Retinal pigment epithelial cell (primary cell): Measurements from ENCODE around the gene ZFP1.

Experiments used
- DNase-seq: peaks from one replicate; pipeline ENCODE4 v3.0.0-alpha.2; 2010; ENCODE audit warnings: low read depth
- H3K4me3 ChIP-seq: 2 replicates; pipeline ENCODE4 v1.5.1; 2011; ENCODE audit warnings: mild to moderate bottlenecking, low read length, control low read depth, moderate library complexity
- TF ChIP-seq, protein P1 (sequence below): conservative IDR thresholded peaks from 2 replicates; pipeline ENCODE4 v1.5.1; 2011; ENCODE audit warnings: low read depth, low read length, control low read depth, inconsistent platforms

Gene ZFP1

DNA sequence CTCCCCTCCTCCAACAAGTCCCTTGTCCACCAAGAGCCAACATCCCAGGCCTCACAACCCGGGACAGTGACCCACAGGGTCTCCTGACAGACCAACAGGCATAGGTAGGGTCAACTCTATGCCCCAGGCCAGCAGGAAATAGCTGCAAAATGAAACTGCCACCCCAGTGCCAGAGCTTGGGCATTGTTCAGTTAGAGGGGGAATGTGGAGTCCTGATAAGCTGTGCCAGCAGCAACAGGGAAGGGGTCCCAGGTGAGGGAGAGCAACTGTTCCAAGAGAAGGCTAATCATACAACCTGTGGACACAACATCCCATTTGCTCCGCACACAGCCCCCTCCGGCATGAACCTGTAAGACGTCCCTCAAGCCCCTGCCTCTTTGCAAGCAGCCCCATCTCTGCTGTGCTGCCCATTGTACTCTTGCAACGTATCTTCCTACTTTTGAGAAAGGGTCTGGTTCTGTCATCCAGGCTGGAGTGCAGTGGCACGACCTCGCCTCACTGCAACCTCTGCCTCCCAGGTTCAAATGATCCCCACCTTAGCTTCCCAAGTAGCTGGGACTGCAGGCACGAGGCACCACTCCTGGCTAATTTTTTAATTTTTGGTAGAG lies 41.4 kb downstream of the ZFP1 start:
- no peak for DNase-seq
- TF ChIP-seq, protein P1, sequence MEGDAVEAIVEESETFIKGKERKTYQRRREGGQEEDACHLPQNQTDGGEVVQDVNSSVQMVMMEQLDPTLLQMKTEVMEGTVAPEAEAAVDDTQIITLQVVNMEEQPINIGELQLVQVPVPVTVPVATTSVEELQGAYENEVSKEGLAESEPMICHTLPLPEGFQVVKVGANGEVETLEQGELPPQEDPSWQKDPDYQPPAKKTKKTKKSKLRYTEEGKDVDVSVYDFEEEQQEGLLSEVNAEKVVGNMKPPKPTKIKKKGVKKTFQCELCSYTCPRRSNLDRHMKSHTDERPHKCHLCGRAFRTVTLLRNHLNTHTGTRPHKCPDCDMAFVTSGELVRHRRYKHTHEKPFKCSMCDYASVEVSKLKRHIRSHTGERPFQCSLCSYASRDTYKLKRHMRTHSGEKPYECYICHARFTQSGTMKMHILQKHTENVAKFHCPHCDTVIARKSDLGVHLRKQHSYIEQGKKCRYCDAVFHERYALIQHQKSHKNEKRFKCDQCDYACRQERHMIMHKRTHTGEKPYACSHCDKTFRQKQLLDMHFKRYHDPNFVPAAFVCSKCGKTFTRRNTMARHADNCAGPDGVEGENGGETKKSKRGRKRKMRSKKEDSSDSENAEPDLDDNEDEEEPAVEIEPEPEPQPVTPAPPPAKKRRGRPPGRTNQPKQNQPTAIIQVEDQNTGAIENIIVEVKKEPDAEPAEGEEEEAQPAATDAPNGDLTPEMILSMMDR = no peak
- no peak overlapping the region for H3K4me3 ChIP-seq

DNA sequence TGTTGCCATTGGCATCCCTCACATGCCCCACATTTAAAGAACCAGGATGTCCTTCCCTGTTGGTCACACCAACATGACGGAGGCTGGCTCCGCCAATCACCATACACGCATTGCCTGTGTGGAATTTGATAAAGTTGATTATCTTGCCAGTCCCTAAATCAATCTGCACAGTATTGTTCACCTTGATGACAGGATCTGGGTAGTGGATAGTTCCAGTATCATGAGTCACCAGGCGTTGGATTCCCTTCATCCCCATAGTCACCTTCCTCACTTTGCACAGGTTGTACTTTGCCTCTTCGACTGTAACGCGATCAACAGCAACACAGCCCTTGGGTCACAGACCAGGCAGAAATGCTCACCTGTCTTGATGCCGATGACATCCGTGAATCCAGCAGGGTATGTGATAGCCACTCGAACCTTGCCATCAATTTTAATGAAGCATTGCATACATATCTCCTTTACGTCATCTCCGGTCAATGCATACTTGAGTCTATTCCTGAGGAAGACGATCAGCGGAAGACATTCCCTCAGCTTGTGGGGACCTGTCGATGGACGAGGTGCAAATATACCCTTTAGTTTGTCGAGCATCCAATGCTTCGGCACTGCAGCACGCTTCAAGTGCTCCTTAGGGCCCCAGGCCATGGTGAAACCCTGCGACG lies 44.4 kb downstream of the ZFP1 start:
- TF ChIP-seq, protein P1 = no peak

DNA sequence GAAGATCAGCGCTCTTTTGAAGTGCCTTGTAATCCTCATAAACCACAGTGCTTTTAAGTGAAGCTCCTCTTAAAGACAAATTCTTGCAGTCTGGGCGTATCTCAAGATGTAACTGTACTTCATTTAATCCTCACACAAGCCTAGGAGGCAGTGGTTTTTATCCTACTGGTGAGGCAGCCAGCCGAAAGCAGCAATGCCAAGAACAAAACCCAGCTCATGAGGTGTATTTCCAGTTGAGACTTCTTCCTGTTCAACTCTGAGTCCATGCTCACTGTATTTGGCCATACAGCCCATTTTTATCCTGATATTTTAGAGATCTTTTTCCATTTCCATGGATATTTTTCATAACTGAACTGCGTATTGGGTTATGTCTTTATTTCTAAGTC lies 44.9 kb downstream of the ZFP1 start:
- TF ChIP-seq, protein P1 = no peak
- no peak for DNase-seq
- no peak overlapping the region for H3K4me3 ChIP-seq

More for the DNA sequence above, 44.4 kb downstream of the ZFP1 start:
- DNase-seq = no peak
- no peak overlapping the region for H3K4me3 ChIP-seq

DNA sequence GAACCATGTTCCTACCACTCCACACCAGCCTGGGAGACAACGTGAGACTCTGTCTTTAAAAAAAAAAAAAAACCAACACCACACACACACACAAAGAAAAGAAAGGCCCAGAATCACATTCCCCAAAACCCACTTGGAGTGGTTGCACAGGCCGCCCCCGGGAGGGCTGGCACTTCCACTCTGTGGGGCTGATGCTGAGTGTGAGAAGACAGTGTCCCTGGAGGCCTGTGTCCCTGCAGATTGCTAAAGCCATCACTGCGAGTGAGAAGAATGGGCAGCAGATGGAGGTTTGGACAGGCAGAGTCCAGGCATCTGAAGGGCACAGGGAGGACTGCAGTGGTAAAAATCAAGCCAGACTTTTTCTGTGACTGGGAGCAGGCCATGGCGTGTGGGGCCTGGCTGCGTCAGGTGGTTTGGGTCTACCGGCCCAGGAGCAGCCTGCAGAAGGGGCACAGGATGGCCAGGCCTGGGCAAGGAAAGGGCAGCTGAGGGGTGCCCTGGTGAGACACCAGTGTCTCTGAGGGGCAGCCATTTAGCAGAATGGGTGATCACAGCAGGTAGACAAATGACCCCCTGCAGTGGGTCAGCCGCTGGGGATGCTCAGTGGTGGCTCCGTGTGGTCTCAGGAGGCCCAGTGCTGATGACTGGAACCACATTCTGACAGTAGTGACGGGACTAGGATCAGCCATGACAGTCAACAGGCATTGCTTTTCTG lies 45.6 kb downstream of the ZFP1 start:
- no peak for DNase-seq
- TF ChIP-seq, protein P1 = no peak
- H3K4me3 ChIP-seq = no peak overlapping the region

DNA sequence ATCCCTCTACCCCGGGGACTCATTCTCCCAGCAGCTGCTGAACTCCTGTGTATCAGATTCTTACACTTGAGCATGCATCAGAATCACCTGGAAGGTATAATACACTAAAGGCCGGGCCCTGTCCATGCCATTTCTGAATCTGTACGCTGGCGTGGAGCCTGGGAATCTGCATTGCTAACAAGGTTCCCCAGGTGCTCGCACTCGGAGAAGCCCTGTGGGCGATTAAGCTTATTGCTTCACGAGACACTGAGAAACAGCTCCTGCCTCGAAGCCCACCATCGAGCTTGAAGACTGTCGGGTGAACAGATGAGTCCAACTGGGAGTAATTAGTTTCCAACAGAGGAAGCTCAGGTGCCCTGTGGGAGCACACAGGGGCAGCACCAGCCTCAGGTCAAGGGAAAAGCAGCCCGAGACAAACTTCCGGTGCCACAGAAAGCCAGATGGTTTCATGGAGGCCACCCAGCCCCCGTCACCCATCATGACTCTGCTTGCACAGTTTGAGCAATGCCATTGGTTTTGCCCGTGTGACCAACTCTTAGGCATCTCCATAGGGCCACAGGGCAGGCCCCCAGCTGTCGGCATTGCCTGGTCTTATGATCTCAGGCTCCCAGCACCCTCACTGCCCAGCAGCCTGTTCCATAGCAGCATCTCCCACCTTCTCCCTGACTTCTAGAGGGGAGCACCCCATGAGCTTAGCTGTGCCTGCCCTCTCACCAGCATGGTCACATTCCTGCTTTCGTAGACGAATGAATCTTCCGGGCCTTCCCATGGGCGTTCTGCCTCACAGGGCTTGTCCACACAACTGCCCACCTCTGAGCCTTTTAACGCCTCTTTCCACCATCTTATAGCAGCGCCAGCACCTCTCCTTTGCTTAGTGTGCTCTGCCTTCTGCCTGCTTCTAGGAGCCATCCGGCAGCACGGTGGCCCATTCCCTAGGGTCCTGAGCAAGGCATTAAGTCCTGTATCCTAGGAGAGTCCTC lies 47.8 kb downstream of the ZFP1 start:
- no peak for DNase-seq
- TF ChIP-seq, protein P1 = no peak

DNA sequence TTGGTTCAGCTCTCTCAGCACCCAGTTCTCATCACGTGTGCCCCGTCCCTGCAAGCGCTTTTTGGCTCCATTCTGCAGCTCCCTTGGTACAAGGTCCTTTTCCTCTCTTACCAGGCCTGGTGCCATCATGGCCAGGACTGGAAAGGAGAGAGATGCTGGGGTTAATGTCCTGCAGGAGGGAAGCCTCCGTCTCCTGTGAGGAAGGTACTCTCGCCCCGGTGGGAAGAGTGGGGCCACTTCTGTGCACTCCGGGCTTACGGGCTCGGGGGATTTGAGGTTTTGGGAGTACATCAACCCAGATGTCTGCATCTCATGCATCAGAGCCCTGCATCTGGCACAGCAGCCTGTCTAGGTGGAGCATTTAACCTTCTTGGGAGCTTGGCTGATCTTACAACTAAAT lies 48.5 kb downstream of the ZFP1 start:
- no peak for DNase-seq
- TF ChIP-seq, protein P1 = no peak
- no peak overlapping the region for H3K4me3 ChIP-seq

More for the DNA sequence above, 47.8 kb downstream of the ZFP1 start:
- no peak overlapping the region for H3K4me3 ChIP-seq
